ENCODE results near the gene TLCD5.

Gene TLCD5

DNA sequence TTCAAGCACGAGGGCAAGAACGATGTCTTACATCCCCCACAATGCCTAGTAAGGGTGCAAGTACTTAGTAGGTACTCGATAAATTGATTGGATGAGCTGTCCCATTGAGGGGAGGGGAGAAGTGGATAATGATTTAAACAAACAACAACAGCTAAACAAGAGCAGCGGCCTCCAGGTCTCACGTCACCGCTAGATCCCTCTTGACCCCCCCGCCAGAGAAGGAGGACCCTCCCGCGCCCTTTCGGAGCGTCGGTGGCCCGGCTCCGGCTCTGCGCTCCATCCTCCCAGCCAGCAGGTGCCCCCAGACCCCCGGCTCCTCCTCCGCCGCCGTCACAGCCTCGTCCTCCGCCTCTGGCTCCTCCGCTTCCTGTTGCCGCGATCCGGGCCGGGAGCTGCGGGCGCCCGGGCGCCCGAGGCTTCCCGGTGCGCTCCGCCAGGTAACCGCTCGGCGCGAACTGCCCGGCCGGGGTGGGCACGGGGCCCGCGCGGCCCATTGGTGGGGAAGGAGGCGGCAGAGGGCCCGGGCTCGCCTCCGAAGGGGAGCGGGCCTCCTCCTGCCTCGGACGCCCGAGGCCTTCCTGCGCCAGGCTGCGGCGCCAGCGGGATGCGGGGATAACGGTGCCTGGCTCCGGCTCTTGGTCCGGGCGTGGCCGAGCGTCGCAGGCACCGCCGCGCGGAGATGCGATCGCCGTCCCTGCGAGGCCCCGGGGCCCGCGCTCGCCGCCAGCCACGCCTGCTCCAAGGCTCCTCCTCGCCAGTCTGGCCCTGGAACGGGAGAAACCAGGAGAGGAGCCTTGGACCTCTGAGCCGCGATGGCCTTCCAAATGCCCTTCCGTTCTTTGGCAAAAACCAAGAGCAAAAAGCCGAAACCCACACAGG is at the start of gene TLCD5:
TLCD5 (plus strand) TSS at position 368 of the 879 bp plus-strand sequence. CDS start 2,143 bp downstream, outside the sequence.
- DNase-seq = peak; percentile 89

GRCh38 chr11:120279502-120279901 is 45.6 kb upstream of the TLCD5 start:
- no peak for DNase-seq

GRCh38 chr11:120280600-120281051 is 44.5 kb upstream of the TLCD5 start:
- no peak for DNase-seq

GRCh38 chr11:120281143-120281795 is 43.8 kb upstream of the TLCD5 start:
- no peak for DNase-seq

DNA sequence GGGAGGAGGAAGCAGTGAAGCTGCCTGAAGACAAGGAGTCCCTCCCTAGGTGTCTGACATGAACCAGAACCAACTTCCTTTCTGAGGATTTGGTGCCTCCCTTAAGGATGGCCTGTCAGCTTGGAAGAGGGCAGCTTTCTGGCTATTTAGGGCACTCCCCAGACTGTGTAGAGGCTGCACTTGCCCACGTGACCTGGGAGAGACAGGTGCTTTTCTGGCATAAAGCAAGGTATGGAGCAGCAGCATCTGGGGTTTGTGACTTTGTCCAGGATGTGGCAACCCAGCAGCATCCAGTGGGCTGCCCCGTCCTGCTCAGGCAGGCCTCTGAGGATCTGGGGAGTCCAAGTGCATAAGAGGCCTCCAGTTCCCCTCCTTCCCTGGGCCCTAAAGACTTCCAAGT is 42.0 kb upstream of the TLCD5 start:
- no peak for DNase-seq

GRCh38 chr11:120284272-120284671 is 40.8 kb upstream of the TLCD5 start:
- DNase-seq = peak; percentile 36

GRCh38 chr11:120285256-120285655 is 39.8 kb upstream of the TLCD5 start:
- no peak for DNase-seq

- no peak for DNase-seq
These were observed 37.1 kb upstream of the TLCD5 start for GRCh38 chr11:120288021-120288420.

DNA sequence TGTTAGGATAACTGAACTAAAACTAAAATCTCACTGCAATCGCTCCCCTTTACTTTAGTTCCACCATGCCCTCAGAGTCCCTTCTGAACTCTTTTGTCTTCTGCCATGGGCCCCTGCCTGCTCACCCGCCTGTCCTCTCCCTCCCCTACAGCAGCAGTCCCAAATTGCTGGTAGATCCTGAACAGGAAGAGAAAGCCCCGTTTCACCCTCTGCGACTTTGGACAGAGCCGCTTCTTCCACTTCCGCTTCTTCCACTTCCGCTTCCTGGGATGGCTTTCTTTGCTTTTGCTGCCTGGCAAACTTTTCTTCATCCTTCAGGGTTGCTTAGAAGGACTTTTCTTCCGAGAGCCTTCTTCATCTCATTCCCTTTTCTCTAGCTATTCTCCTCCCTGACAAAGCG is 35.7 kb upstream of the TLCD5 start:
- no peak for DNase-seq

DNA sequence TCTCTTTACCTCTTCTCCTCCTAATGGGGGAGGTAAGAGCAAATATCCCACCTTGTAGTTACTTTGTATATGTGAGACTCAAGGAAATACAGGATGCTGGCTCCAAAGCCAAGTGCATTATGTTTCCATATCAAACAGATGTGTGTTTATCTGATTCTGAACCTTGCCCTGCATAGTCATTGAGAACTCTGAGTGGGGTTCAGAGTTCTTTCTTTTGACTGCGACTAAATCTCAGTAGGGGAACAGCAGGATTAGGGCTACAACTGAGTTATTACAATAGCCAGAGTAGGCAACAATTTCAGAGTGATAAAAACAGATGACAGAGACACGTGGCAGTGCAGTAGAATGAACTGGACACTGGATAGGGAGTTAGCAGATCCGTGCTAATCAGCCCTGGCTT is 34.1 kb upstream of the TLCD5 start:
- DNase-seq = no peak

GRCh38 chr11:120293038-120293800 is 31.9 kb upstream of the TLCD5 start:
- no peak for DNase-seq

DNA sequence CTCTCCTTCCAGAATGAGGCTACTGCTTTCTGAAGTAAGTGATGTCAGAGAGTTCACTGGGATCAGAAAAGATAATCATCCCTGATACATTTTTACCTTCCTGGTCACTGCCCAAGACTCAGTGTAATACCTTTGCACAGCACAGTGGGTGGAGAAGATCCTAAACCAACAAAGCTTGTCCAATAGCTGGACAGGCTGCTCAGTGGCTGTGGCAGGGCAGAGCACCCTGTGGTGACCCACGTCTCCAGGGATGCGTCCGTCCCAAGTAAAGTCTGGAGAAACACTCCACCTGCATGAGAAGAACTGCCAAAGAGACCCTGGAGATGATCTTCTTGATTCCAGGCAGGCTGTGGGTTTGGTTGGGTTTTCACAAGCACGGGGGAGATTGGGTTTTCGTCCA is 31.0 kb upstream of the TLCD5 start:
- DNase-seq = no peak

DNA sequence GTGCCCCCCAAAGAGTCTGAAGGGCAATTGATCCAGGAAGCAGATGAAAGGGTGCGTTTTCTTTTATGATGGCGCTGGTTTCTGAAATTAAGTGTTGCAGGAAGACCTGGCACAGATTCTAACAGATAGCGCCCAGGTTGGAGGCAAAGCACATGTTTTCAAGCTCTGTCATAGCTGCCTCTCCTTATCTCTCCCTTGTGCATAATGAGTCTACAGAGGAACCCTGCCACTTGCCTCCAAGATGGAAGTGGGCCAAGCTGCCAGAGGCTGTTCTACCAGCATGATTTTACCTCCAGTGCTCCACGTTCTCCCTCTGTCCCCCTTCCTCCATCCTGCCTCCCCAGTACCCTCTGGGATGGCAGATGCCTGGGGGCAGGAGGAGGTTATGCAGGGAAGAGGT is 30.0 kb upstream of the TLCD5 start:
- DNase-seq = no peak

DNA sequence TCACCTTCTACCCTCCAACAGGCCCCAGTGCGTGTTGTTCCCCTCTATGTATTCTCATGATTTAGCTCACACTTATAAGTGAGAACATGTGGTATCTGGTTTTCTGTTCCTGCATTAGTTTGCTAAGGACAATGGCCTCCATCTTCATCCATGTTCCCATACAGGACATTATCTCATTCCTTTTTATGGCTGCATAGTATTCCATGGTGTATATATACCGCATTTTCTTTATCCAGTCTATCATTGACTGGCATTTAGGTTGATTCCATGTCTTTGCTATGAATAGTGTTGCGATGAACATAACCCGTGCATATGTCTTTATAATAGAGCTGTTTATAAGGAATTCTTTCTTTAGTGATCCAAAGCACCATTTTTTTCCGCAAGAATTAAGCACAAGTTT is 28.5 kb upstream of the TLCD5 start:
- no peak for DNase-seq

DNA sequence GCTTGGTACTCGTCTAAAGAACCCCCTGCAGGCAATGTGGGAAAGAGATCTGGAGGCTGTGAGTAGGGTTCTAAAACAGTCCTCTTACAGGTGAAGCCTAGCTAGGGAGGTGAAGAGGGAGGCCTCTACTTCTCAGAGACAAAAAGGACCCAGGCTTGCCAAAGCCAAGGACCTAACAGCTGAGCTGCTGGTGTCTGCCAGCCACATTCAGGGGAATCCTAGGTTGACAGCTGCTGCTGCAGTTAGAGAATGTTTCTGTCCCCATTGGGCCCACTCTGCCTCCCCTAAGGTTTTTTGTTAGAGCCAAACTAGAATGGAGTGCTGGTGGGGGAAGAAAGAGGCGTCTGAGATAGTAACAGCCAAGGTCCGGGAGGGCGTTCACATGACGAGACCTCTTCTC is 26.6 kb upstream of the TLCD5 start:
- no peak for DNase-seq

DNA sequence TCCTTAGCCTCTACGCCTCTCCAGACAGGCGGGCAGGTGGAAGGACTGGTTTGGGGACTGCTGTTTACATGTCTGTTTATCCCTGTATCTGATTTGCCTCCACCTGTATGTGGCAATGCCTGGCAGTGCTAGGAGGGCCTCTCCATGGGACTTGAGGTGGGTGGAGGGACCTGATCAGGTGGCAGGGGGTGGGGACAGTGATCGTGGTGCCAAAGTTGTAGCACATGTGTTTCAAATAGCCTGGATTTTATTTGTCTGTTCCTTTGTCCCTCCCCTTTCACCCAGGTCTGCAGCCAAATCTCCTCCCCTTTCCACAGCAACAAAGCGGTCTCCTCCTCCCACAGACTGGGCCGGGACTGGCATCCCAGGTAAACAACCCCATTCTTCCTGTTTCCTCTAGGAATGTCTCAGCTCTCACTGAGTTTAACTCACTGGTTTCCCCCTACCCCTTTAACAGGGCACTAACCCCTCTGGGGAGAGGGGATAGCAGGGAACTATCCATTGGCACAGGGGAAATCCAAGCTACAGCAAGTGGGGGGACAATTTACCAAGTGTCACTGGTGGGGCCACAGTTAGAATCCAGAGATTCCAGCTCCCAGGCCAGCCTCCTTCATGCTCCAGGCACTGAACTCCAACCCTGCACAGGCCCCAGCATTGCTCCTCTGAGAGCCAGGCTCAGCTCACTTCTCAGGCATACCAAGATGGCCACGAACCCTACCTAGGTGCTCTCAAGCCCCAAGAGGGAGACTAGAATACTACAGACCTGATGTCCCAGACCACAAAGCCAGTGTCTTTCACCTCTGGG is 22.9 kb upstream of the TLCD5 start:
- peak; percentile 51 for DNase-seq

DNA sequence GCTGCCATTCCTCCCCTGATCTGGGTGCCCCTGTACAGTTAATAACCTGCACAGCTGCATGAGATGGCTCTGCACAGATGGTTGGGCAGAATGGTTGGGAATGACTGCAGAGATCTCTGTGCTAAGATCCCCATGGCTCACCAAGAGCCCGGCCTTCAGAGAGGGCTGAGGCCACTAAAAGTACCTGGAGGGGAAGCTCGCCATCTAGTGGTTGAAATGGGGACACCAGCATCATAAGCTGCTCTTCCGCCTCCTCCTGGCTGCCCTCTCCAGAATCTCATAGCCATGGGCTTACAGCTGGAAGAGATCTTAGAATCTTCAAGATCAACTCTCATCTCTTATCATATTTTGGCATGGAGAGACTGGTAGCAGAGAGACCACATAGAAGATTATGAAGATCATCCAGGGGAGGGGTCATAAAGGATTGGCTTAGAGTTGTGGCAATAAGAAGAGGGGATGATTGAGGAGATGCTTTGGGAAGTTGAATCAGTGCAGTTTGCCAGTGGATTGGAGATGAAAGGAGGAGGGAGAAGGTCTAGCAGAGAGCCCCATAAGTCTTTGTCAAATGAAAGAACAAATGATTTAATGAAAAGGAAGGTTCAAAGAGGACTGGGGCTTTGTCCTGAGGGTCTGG is 22.0 kb upstream of the TLCD5 start:
- DNase-seq = peak; percentile 87

GRCh38 chr11:120304526-120304925 is 20.6 kb upstream of the TLCD5 start:
- DNase-seq = peak; percentile 40

- DNase-seq = no peak
These were observed 19.8 kb upstream of the TLCD5 start for GRCh38 chr11:120305286-120305685.

GRCh38 chr11:120306519-120307242 is 18.4 kb upstream of the TLCD5 start:
- no peak for DNase-seq

DNA sequence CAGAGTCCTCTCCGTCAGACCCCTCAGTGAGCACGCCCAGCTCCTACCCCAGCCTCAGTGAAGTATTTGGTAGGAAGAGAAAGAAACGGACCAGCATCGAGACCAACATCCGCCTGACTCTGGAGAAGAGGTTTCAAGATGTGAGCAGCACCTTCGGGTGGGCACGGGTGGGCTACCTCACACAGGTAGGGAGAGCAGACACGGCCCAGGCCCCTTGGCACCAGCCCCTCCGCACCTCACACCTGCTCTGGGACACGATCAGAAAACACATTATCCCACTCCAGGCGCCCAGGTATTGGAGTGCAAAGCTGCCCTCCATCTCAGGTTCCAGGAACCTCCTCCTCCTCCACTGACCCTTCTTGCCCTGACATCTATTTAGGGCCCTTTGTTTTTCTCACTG is 17.6 kb upstream of the TLCD5 start:
- no peak for DNase-seq

All from DMS53 (cell line).